ENCODE data around the gene SMYD2. TPM values are rescaled to one million over a fixed set of nuclear protein-coding genes. Genes with fewer than 3 reads are reported as not detected.

SMYD2 gene
- total RNA-seq, 2 experiments from 2014 or later = 17.1 to 17.6 TPM

GRCh38 chr1:214276786-214277185, 4.2 kb upstream of the SMYD2 start:
- Histone ChIP-seq H3K4me1 (ENCODE audit: insufficient read depth, low read length) (peaks cover 10% of the 10 kb centered on the region), H3K36me3 (ENCODE audit: insufficient read depth, low read length) (no peaks in the 10 kb centered on the region), H3K4me3 (ENCODE audit: low read length) (no peak overlapping the region), H3K27ac (ENCODE audit: low read depth in 1 of 2, low read length in 2 of 2) (no peak overlapping the region), H3K9me3 (ENCODE audit: control insufficient read depth in 1 of 2, insufficient read depth in 1 of 2, low read length in 2 of 2) (peaks cover 0 to 10% of the 10 kb centered on the region in 2 experiments), H3K27me3 (ENCODE audit: control insufficient read depth in 1 of 2, insufficient read depth in 2 of 2, low read length in 2 of 2) (no peaks in the 10 kb centered on the region)
- no peak for DNase-seq
- Mint-ChIP-seq H3K9me3 (no peaks in the 10 kb centered on the region), H3K4me1 (ENCODE audit: low read depth) (peaks cover 14% of the 10 kb centered on the region), H3K27ac (no peak overlapping the region), H3K27me3 (no peaks in the 10 kb centered on the region), H3K4me3 (no peak overlapping the region), H3K36me3 (ENCODE audit: low read depth) (no peaks in the 10 kb centered on the region)
- intact Hi-C loops (cut with DNase I, micrococcal nuclease) = loop anchor here in 1 of 2 experiments (1.0 kb wide), 1 partner anchor 14 kb away; no protein-coding TSS in a partner anchor
- CTCF ChIA-PET = interaction anchor here (1.8 to 2.9 kb wide), 2 partner anchors 15 to 52 kb away, joined by 6 to 11 read pairs; no protein-coding TSS in a partner anchor
- POLR2A ChIA-PET = no interaction called here
- ATAC-seq (ENCODE audit: poor library complexity) = no peak
- TF ChIP-seq CTCF (IDR thresholded peaks at IDR 0.05) = no peak

GRCh38 chr1:214277704-214278635, 3.0 kb upstream of the SMYD2 start:
- Mint-ChIP-seq H3K4me1 (ENCODE audit: low read depth) (peaks cover 26% of the 10 kb centered on the region), H3K4me3 (peak overlapping the region; percentile 6), H3K36me3 (ENCODE audit: low read depth) (no peaks in the 10 kb centered on the region), H3K27me3 (no peaks in the 10 kb centered on the region), H3K27ac (peak overlapping the region; percentile 10), H3K9me3 (no peaks in the 10 kb centered on the region)
- ChIA-PET POLR2A (no interaction called here), CTCF (interaction anchor here (1.3 to 1.4 kb wide), 2 partner anchors 11 to 51 kb away, joined by 3 to 5 read pairs; no protein-coding TSS in a partner anchor)
- Histone ChIP-seq H3K4me3 (ENCODE audit: low read length) (no peak overlapping the region), H3K36me3 (ENCODE audit: insufficient read depth, low read length) (no peaks in the 10 kb centered on the region), H3K27ac (ENCODE audit: low read depth in 1 of 2, low read length in 2 of 2) (no peak overlapping the region), H3K27me3 (ENCODE audit: control insufficient read depth in 1 of 2, insufficient read depth in 2 of 2, low read length in 2 of 2) (no peaks in the 10 kb centered on the region), H3K9me3 (ENCODE audit: control insufficient read depth in 1 of 2, insufficient read depth in 1 of 2, low read length in 2 of 2) (peaks cover 0 to 10% of the 10 kb centered on the region in 2 experiments), H3K4me1 (ENCODE audit: insufficient read depth, low read length) (peaks cover 21% of the 10 kb centered on the region)
- intact Hi-C loops (cut with DNase I, micrococcal nuclease) = loop anchor here in 1 of 2 experiments (1.0 kb wide), 1 partner anchor 16 kb away; no protein-coding TSS in a partner anchor
- no peak for TF ChIP-seq CTCF (IDR thresholded peaks at IDR 0.05)
- DNase-seq (no peak), ATAC-seq (ENCODE audit: poor library complexity) (no peak)

GRCh38 chr1:214280386-214281020, 456 bp upstream of the SMYD2 start:
- Mint-ChIP-seq H3K9me3 (no peaks in the 10 kb centered on the region), H3K4me1 (ENCODE audit: low read depth) (peaks cover 43% of the 10 kb centered on the region), H3K36me3 (ENCODE audit: low read depth) (no peaks in the 10 kb centered on the region), H3K27me3 (no peaks in the 10 kb centered on the region), H3K27ac (peak overlapping the region; percentile 84), H3K4me3 (peak overlapping the region; percentile 88)
- peaks cover 0 to 6% of the 10 kb centered on the region in 2 experiments for H3K9me3 ChIP-seq (ENCODE audit: control insufficient read depth in 1 of 2, insufficient read depth in 1 of 2, low read length in 2 of 2)
- H3K36me3 ChIP-seq (ENCODE audit: insufficient read depth, low read length) = no peaks in the 10 kb centered on the region
- intact Hi-C loops (cut with DNase I, micrococcal nuclease) = loop anchor here (1.0 to 5.0 kb wide), 3 partner anchors 19 to 322 kb away; partner anchors contain the start of gene CENPF (in 1 of the 2)
- H3K27me3 ChIP-seq (ENCODE audit: control insufficient read depth in 1 of 2, insufficient read depth in 2 of 2, low read length in 2 of 2) = no peaks in the 10 kb centered on the region
- CTCF ChIA-PET = interaction anchor here (0.9 to 1.5 kb wide), 2 partner anchors 19 to 48 kb away, joined by 5 to 6 read pairs; no protein-coding TSS in a partner anchor
- peaks cover 21% of the 10 kb centered on the region for H3K4me1 ChIP-seq (ENCODE audit: insufficient read depth, low read length)
- H3K4me3 ChIP-seq (ENCODE audit: low read length) = peak overlapping the region; percentile 67
- TF ChIP-seq CTCF (IDR thresholded peaks at IDR 0.05) = no peak
- peak in 4 of 14 experiments; percentile 9 to 43 (median 26) for DNase-seq
- POLR2A ChIA-PET = interaction anchor here (1.0 to 2.3 kb wide), 6 partner anchors 19 to 360 kb away, joined by 3 to 10 read pairs (median 7); no protein-coding TSS in a partner anchor
- peak overlapping the region; percentile 37 to 65 for H3K27ac ChIP-seq (ENCODE audit: low read depth in 1 of 2, low read length in 2 of 2)
- peak; percentile 51 for ATAC-seq (ENCODE audit: poor library complexity)
